Panc1 (cell line): Measurements from ENCODE around the gene SPEM3. TPM values are rescaled to one million over a fixed set of nuclear protein-coding genes. Genes with fewer than 3 reads are reported as not detected.

ENCODE experiments used
- ATAC-seq: fragments of 200-7000 bp; cut with Tn5 transposase; 2 replicates; pipeline ENCODE4 v1.9.1; 2020; ENCODE audit warnings: mild to moderate bottlenecking, moderate library complexity
- BruUV-seq: library from RNA; stranded (reverse); fragments of 400-500 nt; replicated peaks from 2 replicates; lab custom pipeline; 2021; lab: Mats Ljungman, UMichigan
- CTCF ChIA-PET: fragments of 300-600 bp; sonication (Branson Sonifier 250); formaldehyde crosslinking; loops from one replicate; lab custom pipeline; 2022; ENCODE audit warnings: antibody characterized with exemption; lab: Charles Lee
- POLR2A ChIA-PET: fragments of 300-600 bp; sonication (Branson Sonifier 250); formaldehyde crosslinking; loops from one replicate; lab custom pipeline; 2022; ENCODE audit warnings: antibody characterized with exemption; lab: Charles Lee
- DNase-seq: peaks from one replicate; pipeline ENCODE4 v3.0.0-alpha.2; 2010; ENCODE audit warnings: low read depth, low spot score
- H3K27ac ChIP-seq: 2 replicates; pipeline ENCODE4 v1.5.1; 2011; ENCODE audit warnings: mild to moderate bottlenecking, low read length, inconsistent platforms
- H3K27me3 ChIP-seq: fragments of 200-500 bp; sonication (Bioruptor generic); 2 replicates; pipeline ENCODE4 v1.6.0; 2014; ENCODE audit warnings: low read length, inconsistent platforms; ENCODE audit not compliant: control insufficient read depth, insufficient read depth
- H3K36me3 ChIP-seq: fragments of 200-500 bp; sonication (Bioruptor generic); 2 replicates; pipeline ENCODE4 v1.5.1; 2014; ENCODE audit warnings: inconsistent platforms, mild to moderate bottlenecking, low read length, moderate library complexity; ENCODE audit not compliant: control insufficient read depth, insufficient read depth
- H3K4me1 ChIP-seq: 2 replicates; pipeline ENCODE4 v1.5.1; 2011; ENCODE audit warnings: inconsistent platforms, mild to moderate bottlenecking, low read length, moderate library complexity; ENCODE audit not compliant: control insufficient read depth, insufficient read depth
- H3K4me3 ChIP-seq, 2 experiments: 2 replicates each; pipeline ENCODE4 v1.5.1; 2011 to 2012; ENCODE audit warnings: low read depth in 2 of 2, low read length in 2 of 2, mild to moderate bottlenecking in 2 of 2, inconsistent platforms in 1 of 2, moderate library complexity in 1 of 2
- H3K9me3 ChIP-seq: fragments of 200-500 bp; sonication (Bioruptor generic); 2 replicates; pipeline ENCODE4 v1.5.1; 2014; ENCODE audit warnings: low read depth, mild to moderate bottlenecking, inconsistent platforms, low read length, moderate library complexity; ENCODE audit not compliant: control insufficient read depth, insufficient read depth
- CTCF ChIP-seq: fragments of 450-650 bp; IDR thresholded peaks from 2 replicates; pipeline ENCODE4 v1.5.1; 2017; ENCODE audit warnings: mild to moderate bottlenecking
- POLR2AphosphoS5 ChIP-seq: IDR thresholded peaks from 2 replicates; pipeline ENCODE4 v1.6.1; 2012; ENCODE audit warnings: mild to moderate bottlenecking, low read depth, low read length, moderate library complexity
- REST ChIP-seq, 2 experiments: IDR thresholded peaks; 2 replicates each; pipeline ENCODE4 v1.6.1; 2011 to 2012; ENCODE audit warnings: low read depth in 2 of 2, control low read depth in 1 of 2, low read length in 1 of 2, mild to moderate bottlenecking in 1 of 2, moderate library complexity in 1 of 2; ENCODE audit not compliant: insufficient read depth in 1 of 2
- SIN3A ChIP-seq: IDR thresholded peaks from 2 replicates; pipeline ENCODE4 v1.6.1; 2012; ENCODE audit warnings: low read depth, mild to moderate bottlenecking, low read length, moderate library complexity, borderline replicate concordance; ENCODE audit not compliant: insufficient read depth
- TCF7L2 ChIP-seq: IDR thresholded peaks from 2 replicates; pipeline ENCODE4 v1.6.1; 2011; ENCODE audit warnings: mild to moderate bottlenecking, low read depth, low read length, inconsistent platforms
- in situ Hi-C: cut with HindIII; loops from 2 replicates; pipeline ENCODE4 v1.10.0; 2016; ENCODE audit warnings: low sequenced_read_pairs, low pct_unique_long_range_greater_than_20kb
- intact Hi-C: fragments of 100-400 bp; cut with micrococcal nuclease; formaldehyde crosslinking; loops from one replicate; pipeline ENCODE4 v1.10.0; 2022; ENCODE audit not compliant: unreplicated experiment
- total RNA-seq: library from RNA; stranded (reverse); gene quantifications from one replicate; pipeline ENCODE4 v1.2.1, GENCODE V29; 2021; ENCODE audit not compliant: unreplicated experiment

SPEM3 gene
- total RNA-seq, 1 experiment from 2014 or later, result not detected

- ChIA-PET CTCF (interaction anchor here (0.7 kb wide), 1 partner anchor 14 kb away, joined by 3 read pairs; no protein-coding TSS in a partner anchor), POLR2A (no interaction called here)
- in situ Hi-C loops (no loop called here), intact Hi-C loops (loop anchor here (10.0 kb wide), 1 partner anchor 76 kb away; the partner anchor contains the start of genes KCTD11 and TMEM95)
- ATAC-seq (no peak), DNase-seq (no peak)
- Histone ChIP-seq H3K9me3 (no peaks in the 10 kb centered on the region), H3K27me3 (no peaks in the 10 kb centered on the region), H3K4me1 (no peaks in the 10 kb centered on the region), H3K36me3 (no peaks in the 10 kb centered on the region), H3K27ac (no peak overlapping the region), H3K4me3 (no peak overlapping the region)
- no TSS peak for BruUV-seq
- TF ChIP-seq TCF7L2 (no peak), CTCF (no peak), REST (IDR thresholded peaks at IDR 0.05; ENCODE audit: insufficient read depth in 1 of 2, low read depth in 2 of 2, low read length in 1 of 2) (no peak), POLR2AphosphoS5 (no peak), SIN3A (no peak)
These were observed 2.6 kb downstream of the SPEM3 start for GRCh38 chr17:7431231-7431630.

- DNase-seq, result no peak
- POLR2A ChIA-PET, result no interaction called here
- intact Hi-C loops (loop anchor here (10.0 kb wide), 1 partner anchor 77 kb away; the partner anchor contains the start of genes KCTD11 and TMEM95), in situ Hi-C loops (no loop called here)
- H3K4me1 ChIP-seq, result no peaks in the 10 kb centered on the region
- ATAC-seq, result no peak
- no peaks in the 10 kb centered on the region for H3K9me3 ChIP-seq
- no peaks in the 10 kb centered on the region for H3K36me3 ChIP-seq
- TF ChIP-seq POLR2AphosphoS5 (no peak), SIN3A (no peak), REST (IDR thresholded peaks at IDR 0.05; ENCODE audit: insufficient read depth in 1 of 2, low read depth in 2 of 2, low read length in 1 of 2) (no peak), CTCF (no peak)
- no peaks in the 10 kb centered on the region for H3K27me3 ChIP-seq
- H3K4me3 ChIP-seq, result no peak overlapping the region
- H3K27ac ChIP-seq, result no peak overlapping the region
- BruUV-seq, result no TSS peak
- CTCF ChIA-PET, result no interaction called here
These were observed 3.6 kb downstream of the SPEM3 start for GRCh38 chr17:7432296-7432695.
